Measurements from ENCODE around the gene MROH2A.

Gene MROH2A

DNA sequence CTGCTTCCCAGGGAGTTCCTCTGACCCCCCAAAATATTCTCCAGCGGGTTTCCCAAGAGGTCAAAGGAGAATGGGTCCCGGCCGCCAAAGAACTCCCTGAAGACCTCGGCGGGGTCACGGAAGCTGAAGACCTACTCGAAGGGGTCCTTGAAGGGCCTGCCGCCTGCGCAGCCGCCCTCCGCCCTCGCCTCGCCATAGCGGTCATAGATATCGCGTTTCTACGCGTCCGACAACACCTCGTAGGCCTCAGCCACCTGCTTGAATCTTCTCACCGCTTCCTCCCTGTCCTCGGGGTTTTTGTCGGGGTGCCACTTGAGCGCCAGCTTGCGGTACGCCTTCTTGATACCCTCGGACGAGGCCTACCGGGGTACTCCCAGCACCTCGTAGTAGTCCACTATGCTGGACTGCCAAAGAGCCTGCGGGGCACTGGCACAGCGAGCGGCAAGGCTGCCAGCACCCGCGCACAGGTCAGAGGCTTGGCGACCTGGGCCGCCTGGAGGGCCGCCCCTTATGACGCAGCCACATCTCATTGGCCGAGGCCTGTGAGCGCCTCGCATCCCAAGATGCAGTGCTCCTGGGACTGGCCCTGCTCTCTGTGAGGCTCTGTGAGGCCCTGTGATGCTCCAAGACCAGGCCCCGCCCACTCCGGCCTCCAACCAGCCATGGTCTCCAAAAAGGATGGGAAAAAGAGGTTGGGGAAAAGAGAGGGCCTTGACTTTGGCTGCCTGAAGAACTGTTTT, 23.1 kb upstream of the MROH2A start:
- Mint-ChIP-seq H3K36me3 (peaks cover 3 to 7% of the 10 kb centered on the region in 2 donors), H3K4me1 (no peaks in the 10 kb centered on the region), H3K27ac (no peak overlapping the region), H3K4me3 (no peak overlapping the region), H3K9me3 (peaks cover 17 to 18% of the 10 kb centered on the region in 2 donors), H3K27me3 (peaks cover 11 to 18% of the 10 kb centered on the region in 2 donors)
- DNase-seq: no peak
- no peak for ATAC-seq (replicated peaks)

- Mint-ChIP-seq H3K36me3 (peaks cover 0 to 4% of the 10 kb centered on the region in 2 donors), H3K9me3 (peaks cover 4 to 7% of the 10 kb centered on the region in 2 donors), H3K4me1 (no peaks in the 10 kb centered on the region), H3K4me3 (no peak overlapping the region), H3K27me3 (peaks cover 9 to 18% of the 10 kb centered on the region in 2 donors), H3K27ac (no peak overlapping the region)
- DNase-seq (no peak), ATAC-seq (replicated peaks) (no peak)
Observed at GRCh38 chr2:233756429-233757081, 21.6 kb upstream of the MROH2A start.

- no peak for ATAC-seq (replicated peaks)
- Mint-ChIP-seq H3K9me3 (peaks cover 0 to 5% of the 10 kb centered on the region in 2 donors), H3K27me3 (peaks cover 5 to 13% of the 10 kb centered on the region in 2 donors), H3K4me1 (no peaks in the 10 kb centered on the region), H3K27ac (no peak overlapping the region), H3K36me3 (no peaks in the 10 kb centered on the region), H3K4me3 (no peak overlapping the region)
- no peak for DNase-seq
Observed at GRCh38 chr2:233758141-233758540, 20.0 kb upstream of the MROH2A start.

DNA sequence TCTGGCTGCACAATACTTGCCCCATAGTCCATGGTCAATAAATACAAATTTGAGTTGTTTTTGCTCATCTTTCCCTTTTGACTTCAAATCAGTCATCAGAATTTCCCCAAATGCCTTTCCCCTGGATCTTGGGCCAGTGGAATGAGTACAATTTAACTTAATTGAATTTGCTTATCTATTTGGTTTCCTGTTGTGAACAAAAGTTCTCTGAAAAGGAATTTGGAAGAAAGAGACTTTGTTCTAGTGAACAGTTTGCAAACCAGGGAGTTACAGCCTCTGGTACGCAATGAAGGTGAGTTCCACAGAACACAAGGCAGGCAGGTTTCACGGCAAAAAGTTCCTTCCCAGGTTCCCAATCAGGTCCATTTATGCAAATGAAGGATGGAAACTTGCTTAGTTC, 19.3 kb upstream of the MROH2A start:
- ATAC-seq (replicated peaks) (no peak), DNase-seq (no peak)
- H3K27me3 Mint-ChIP-seq: peaks cover 12 to 18% of the 10 kb centered on the region in 2 donors
- no peaks in the 10 kb centered on the region for H3K4me1 Mint-ChIP-seq
- H3K4me3 Mint-ChIP-seq: no peak overlapping the region
- peaks cover 0 to 5% of the 10 kb centered on the region in 2 donors for H3K9me3 Mint-ChIP-seq
- H3K36me3 Mint-ChIP-seq: no peaks in the 10 kb centered on the region
- no peak overlapping the region for H3K27ac Mint-ChIP-seq

- Mint-ChIP-seq H3K27ac (no peak within 1 kb of the TSS), H3K9me3 (peaks cover 0 to 2% of the 10 kb centered on the region in 2 donors), H3K4me1 (no peaks in the 10 kb centered on the region), H3K27me3 (peaks cover 20 to 27% of the 10 kb centered on the region in 2 donors), H3K36me3 (no peaks in the 10 kb centered on the region), H3K4me3 (no peak within 1 kb of the TSS)
- no peak for DNase-seq
- ATAC-seq (replicated peaks): no peak
Observed at GRCh38 chr2:233760043-233760442, 18.1 kb upstream of the MROH2A start, which contains the start of gene UGT1A1. UGT1A1 (plus strand) TSS chr2:233760270; CDS start chr2:233760288, 18 bp downstream.

- Mint-ChIP-seq H3K4me1 (no peaks in the 10 kb centered on the region), H3K9me3 (peaks cover 0 to 1% of the 10 kb centered on the region in 2 donors), H3K27ac (no peak overlapping the region), H3K36me3 (no peaks in the 10 kb centered on the region), H3K27me3 (peaks cover 29 to 34% of the 10 kb centered on the region in 2 donors), H3K4me3 (no peak overlapping the region)
- DNase-seq (no peak), ATAC-seq (replicated peaks) (no peak)
Observed at GRCh38 chr2:233761040-233761769, 16.9 kb upstream of the MROH2A start.

GRCh38 chr2:233764264-233764663, 13.9 kb upstream of the MROH2A start:
- Mint-ChIP-seq H3K9me3 (no peaks in the 10 kb centered on the region), H3K27me3 (peaks cover 31 to 43% of the 10 kb centered on the region in 2 donors), H3K4me3 (no peak overlapping the region), H3K4me1 (no peaks in the 10 kb centered on the region), H3K27ac (no peak overlapping the region), H3K36me3 (peaks cover 0 to 1% of the 10 kb centered on the region in 2 donors)
- DNase-seq: no peak
- no peak for ATAC-seq (replicated peaks)

DNA sequence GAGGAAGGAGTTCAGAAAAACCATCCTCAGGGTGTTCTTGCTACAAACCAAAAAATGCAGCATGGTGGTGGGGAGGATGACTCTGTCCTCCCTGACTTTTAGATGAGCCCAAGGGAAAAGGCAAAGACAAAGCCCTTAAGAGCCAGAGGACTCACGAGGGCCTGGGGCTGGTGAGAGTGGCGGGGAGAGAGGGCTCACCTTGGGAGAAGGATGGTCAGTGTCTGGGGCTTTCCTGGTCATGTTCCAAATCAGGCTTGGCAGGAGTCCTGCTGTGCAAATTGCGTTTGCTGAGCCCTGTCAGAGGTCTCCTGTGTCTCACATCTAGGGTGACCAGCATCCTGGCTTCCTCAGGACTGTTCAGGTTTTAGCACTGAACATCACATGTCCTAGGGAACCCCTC, 13.4 kb upstream of the MROH2A start:
- ATAC-seq (replicated peaks) (no peak), DNase-seq (no peak)
- Mint-ChIP-seq H3K4me1 (no peaks in the 10 kb centered on the region), H3K4me3 (no peak overlapping the region), H3K9me3 (no peaks in the 10 kb centered on the region), H3K36me3 (peaks cover 0 to 2% of the 10 kb centered on the region in 2 donors), H3K27me3 (peaks cover 32 to 46% of the 10 kb centered on the region in 2 donors), H3K27ac (no peak overlapping the region)

- H3K27me3 Mint-ChIP-seq: peaks cover 32 to 46% of the 10 kb centered on the region in 2 donors
- DNase-seq (no peak), ATAC-seq (replicated peaks) (no peak)
- no peak overlapping the region for H3K4me3 Mint-ChIP-seq
- H3K36me3 Mint-ChIP-seq: peaks cover 0 to 2% of the 10 kb centered on the region in 2 donors
- no peak overlapping the region for H3K27ac Mint-ChIP-seq
- H3K4me1 Mint-ChIP-seq: no peaks in the 10 kb centered on the region
- no peaks in the 10 kb centered on the region for H3K9me3 Mint-ChIP-seq
Observed at GRCh38 chr2:233766416-233766815, 11.7 kb upstream of the MROH2A start.

DNA sequence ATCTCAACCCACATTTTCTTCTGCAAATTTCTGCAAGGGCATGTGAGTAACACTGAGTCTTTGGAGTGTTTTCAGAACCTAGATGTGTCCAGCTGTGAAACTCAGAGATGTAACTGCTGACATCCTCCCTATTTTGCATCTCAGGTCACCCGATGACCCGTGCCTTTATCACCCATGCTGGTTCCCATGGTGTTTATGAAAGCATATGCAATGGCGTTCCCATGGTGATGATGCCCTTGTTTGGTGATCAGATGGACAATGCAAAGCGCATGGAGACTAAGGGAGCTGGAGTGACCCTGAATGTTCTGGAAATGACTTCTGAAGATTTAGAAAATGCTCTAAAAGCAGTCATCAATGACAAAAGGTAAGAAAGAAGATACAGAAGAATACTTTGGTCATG, 10.1 kb upstream of the MROH2A start:
- DNase-seq (no peak), ATAC-seq (replicated peaks) (no peak)
- H3K4me3 Mint-ChIP-seq: no peak overlapping the region
- no peaks in the 10 kb centered on the region for H3K4me1 Mint-ChIP-seq
- H3K27me3 Mint-ChIP-seq: peaks cover 32 to 46% of the 10 kb centered on the region in 2 donors
- no peak overlapping the region for H3K27ac Mint-ChIP-seq
- no peaks in the 10 kb centered on the region for H3K9me3 Mint-ChIP-seq
- peaks cover 0 to 2% of the 10 kb centered on the region in 2 donors for H3K36me3 Mint-ChIP-seq

GRCh38 chr2:233769260-233769659, 8.9 kb upstream of the MROH2A start:
- Mint-ChIP-seq H3K27me3 (peaks cover 22 to 41% of the 10 kb centered on the region in 2 donors), H3K9me3 (no peaks in the 10 kb centered on the region), H3K4me1 (no peaks in the 10 kb centered on the region), H3K27ac (no peak overlapping the region), H3K36me3 (peaks cover 0 to 2% of the 10 kb centered on the region in 2 donors), H3K4me3 (no peak overlapping the region)
- ATAC-seq (replicated peaks): no peak
- DNase-seq: no peak

DNA sequence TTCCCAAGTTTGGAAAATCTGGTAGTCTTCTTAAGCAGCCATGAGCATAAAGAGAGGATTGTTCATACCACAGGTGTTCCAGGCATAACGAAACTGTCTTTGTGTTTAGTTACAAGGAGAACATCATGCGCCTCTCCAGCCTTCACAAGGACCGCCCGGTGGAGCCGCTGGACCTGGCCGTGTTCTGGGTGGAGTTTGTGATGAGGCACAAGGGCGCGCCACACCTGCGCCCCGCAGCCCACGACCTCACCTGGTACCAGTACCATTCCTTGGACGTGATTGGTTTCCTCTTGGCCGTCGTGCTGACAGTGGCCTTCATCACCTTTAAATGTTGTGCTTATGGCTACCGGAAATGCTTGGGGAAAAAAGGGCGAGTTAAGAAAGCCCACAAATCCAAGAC, 6.0 kb upstream of the MROH2A start:
- peaks cover 9 to 12% of the 10 kb centered on the region in 2 donors for H3K9me3 Mint-ChIP-seq
- no peak overlapping the region for H3K4me3 Mint-ChIP-seq
- no peaks in the 10 kb centered on the region for H3K4me1 Mint-ChIP-seq
- H3K27me3 Mint-ChIP-seq: peaks cover 12 to 17% of the 10 kb centered on the region in 2 donors
- ATAC-seq (replicated peaks) (no peak), DNase-seq (no peak)
- peaks cover 6 to 9% of the 10 kb centered on the region in 2 donors for H3K36me3 Mint-ChIP-seq
- H3K27ac Mint-ChIP-seq: no peak overlapping the region

- ATAC-seq (replicated peaks): no peak
- Mint-ChIP-seq H3K27me3 (peaks cover 12 to 15% of the 10 kb centered on the region in 2 donors), H3K36me3 (peaks cover 6 to 9% of the 10 kb centered on the region in 2 donors), H3K9me3 (peaks cover 9 to 13% of the 10 kb centered on the region in 2 donors), H3K27ac (no peak overlapping the region), H3K4me1 (no peaks in the 10 kb centered on the region), H3K4me3 (no peak overlapping the region)
- no peak for DNase-seq
Observed at GRCh38 chr2:233772583-233772982, 5.5 kb upstream of the MROH2A start.

DNA sequence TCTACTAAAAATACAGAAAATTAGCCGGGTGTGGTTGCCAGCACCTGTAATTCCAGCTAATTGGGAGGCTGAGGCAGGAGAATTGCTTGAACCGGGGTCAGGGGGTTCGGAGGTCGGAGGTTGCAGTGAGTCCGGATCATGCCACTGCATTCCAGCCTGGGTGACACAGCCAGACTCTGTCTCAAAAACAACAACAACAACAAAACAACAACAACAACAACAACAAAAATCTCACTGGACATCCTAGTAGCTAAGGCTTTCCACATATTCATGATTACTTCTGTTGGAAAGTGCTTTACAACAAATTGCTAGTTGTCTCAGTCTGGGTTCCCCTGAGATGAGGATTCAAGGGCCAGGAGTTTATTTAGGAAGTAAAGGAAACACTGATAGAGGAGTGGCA, 4.3 kb upstream of the MROH2A start:
- ATAC-seq (replicated peaks): no peak
- no peak overlapping the region for H3K4me3 Mint-ChIP-seq
- peaks cover 17 to 24% of the 10 kb centered on the region in 2 donors for H3K27me3 Mint-ChIP-seq
- peaks cover 6 to 9% of the 10 kb centered on the region in 2 donors for H3K36me3 Mint-ChIP-seq
- H3K9me3 Mint-ChIP-seq: peaks cover 9 to 15% of the 10 kb centered on the region in 2 donors
- H3K27ac Mint-ChIP-seq: no peak overlapping the region
- DNase-seq: no peak
- no peaks in the 10 kb centered on the region for H3K4me1 Mint-ChIP-seq
